Motor neuron (in vitro differentiated cells): Measurements from ENCODE around the gene RANBP1. TPM values are rescaled to one million over a fixed set of nuclear protein-coding genes. Genes with fewer than 3 reads are reported as not detected.

Experiments used
- ATAC-seq, 8 experiments: fragments of 200-7000 bp; cut with Tn5 transposase; replicated peaks in 6 of 8; 2 replicates each; pipeline ENCODE4 v1.8.0; 2021; ENCODE audit warnings: mild to moderate bottlenecking in 8 of 8, moderate library complexity in 8 of 8
- H3K27ac ChIP-seq, 2 donors: fragments of 250-450 bp; sonication (Bioruptor Pico); 2 replicates each; pipeline ENCODE4 v1.9.0; 2021; ENCODE audit warnings: antibody characterized with exemption in 2 of 2, mild to moderate bottlenecking in 2 of 2, moderate library complexity in 1 of 2
- H3K4me1 ChIP-seq, 2 donors: fragments of 250-450 bp; sonication (Bioruptor Pico); replicated peaks in 1 of 2; 2 replicates each; pipeline ENCODE4 v1.6.1; 2021; ENCODE audit warnings: antibody characterized with exemption in 2 of 2, mild to moderate bottlenecking in 2 of 2, moderate library complexity in 1 of 2
- H3K4me3 ChIP-seq, 5 donors: fragments of 250-450 bp; sonication (Bioruptor Pico); 2 replicates each; pipeline ENCODE4 v1.9.0; 2021; ENCODE audit warnings: antibody characterized with exemption in 5 of 5, mild to moderate bottlenecking in 5 of 5, moderate library complexity in 4 of 5
- WGBS, 10 experiments: fragments of 450-650 bp; shearing (Covaris generic); methylation state at CpG; one replicate each; pipeline ENCODE4 v1.0.0; 2022; 5-methylcytosine and 5-hydroxymethylcytosine counted together
- in situ Hi-C, 9 experiments: fragments of 400-800 bp; cut with MboI; loops; one replicate each; pipeline ENCODE4 v1.15.0; 2021; ENCODE audit warnings: low sequenced_read_pairs in 9 of 9, low pct_unique_long_range_greater_than_20kb in 2 of 9; ENCODE audit not compliant: unreplicated experiment in 9 of 9
- total RNA-seq, 8 experiments: library from RNA; unstranded; fragments of 300-600 nt; gene quantifications; 2 replicates each; pipeline versions ENCODE4 v1.2.3 to v1.2.4, GENCODE V29; 2022

RANBP1 gene
- total RNA-seq, 8 experiments from 2014 or later: 105 to 282 (median 143) TPM

GRCh38 chr22:20126284-20127029, 10.6 kb downstream of the RANBP1 start:
- H3K4me3 ChIP-seq: no peak overlapping the region
- ATAC-seq: no peak
- in situ Hi-C loops: loop anchor here in 1 of 9 experiments (25.0 kb wide), 1 partner anchor 89 kb away; no protein-coding TSS in a partner anchor
- H3K27ac ChIP-seq: peak overlapping the region in 1 of 2 donors; percentile 23
- H3K4me1 ChIP-seq: peaks cover 6 to 8% of the 10 kb centered on the region in 2 donors
- WGBS, 10 experiments: 67 to 100% (median 92%) methylated on average over 1 to 12 of the region's 19 CpGs

- ATAC-seq: no peak
- Histone ChIP-seq H3K27ac (peak overlapping the region in 1 of 2 donors; percentile 35), H3K4me1 (peaks cover 7 to 9% of the 10 kb centered on the region in 2 donors), H3K4me3 (no peak overlapping the region)
- WGBS, 10 experiments: 40 to 100% (median 90%) methylated on average over 1 to 7 of the region's 15 CpGs; no CpG with 5 or more reads in 3 of the 10 experiments
- in situ Hi-C loops: loop anchor here in 1 of 9 experiments (25.0 kb wide), 1 partner anchor 90 kb away; no protein-coding TSS in a partner anchor
Observed at GRCh38 chr22:20127318-20127868, 11.5 kb downstream of the RANBP1 start.

GRCh38 chr22:20127869-20128618, 12.1 kb downstream of the RANBP1 start:
- no peak for ATAC-seq
- in situ Hi-C loops: loop anchor here in 1 of 9 experiments (25.0 kb wide), 1 partner anchor 91 kb away; no protein-coding TSS in a partner anchor
- Histone ChIP-seq H3K4me3 (no peak overlapping the region), H3K27ac (peak overlapping the region in 1 of 2 donors; percentile 42), H3K4me1 (peaks cover 13 to 16% of the 10 kb centered on the region in 2 donors)
- 70 to 100% (median 91%) methylated on average over 1 to 13 of the region's 17 CpGs; no CpG with 5 or more reads in 3 of the 10 experiments for WGBS, 10 experiments

GRCh38 chr22:20128619-20128901, 12.7 kb downstream of the RANBP1 start:
- Histone ChIP-seq H3K4me3 (no peak overlapping the region), H3K4me1 (peaks cover 17 to 19% of the 10 kb centered on the region in 2 donors), H3K27ac (peak overlapping the region in 1 of 2 donors; percentile 42)
- no peak for ATAC-seq
- in situ Hi-C loops: loop anchor here in 1 of 9 experiments (25.0 kb wide), 1 partner anchor 91 kb away; no protein-coding TSS in a partner anchor
- 29 to 67% (median 52%) methylated on average over 1 to 2 of the region's 2 CpGs; no CpG with 5 or more reads in 7 of the 10 experiments for WGBS, 10 experiments

- in situ Hi-C loops: loop anchor here in 1 of 9 experiments (25.0 kb wide), 1 partner anchor 92 kb away; no protein-coding TSS in a partner anchor
- 51 to 87% (median 55%) methylated on average over 3 to 10 of the region's 18 CpGs; no CpG with 5 or more reads in 5 of the 10 experiments for WGBS, 10 experiments
- Histone ChIP-seq H3K4me1 (peaks cover 17 to 19% of the 10 kb centered on the region in 2 donors), H3K27ac (peak overlapping the region in 1 of 2 donors; percentile 63), H3K4me3 (no peak overlapping the region)
- ATAC-seq: no peak
Observed at GRCh38 chr22:20128902-20129746, 13.2 kb downstream of the RANBP1 start.

- Histone ChIP-seq H3K4me3 (no peak overlapping the region), H3K27ac (peak overlapping the region in 1 of 2 donors; percentile 63), H3K4me1 (peaks cover 17 to 19% of the 10 kb centered on the region in 2 donors)
- ATAC-seq: no peak
- in situ Hi-C loops: loop anchor here in 1 of 9 experiments (25.0 kb wide), 1 partner anchor 92 kb away; no protein-coding TSS in a partner anchor
- 60 to 100% (median 84%) methylated on average over 1 to 3 of the region's 3 CpGs; no CpG with 5 or more reads in 6 of the 10 experiments for WGBS, 10 experiments
Observed at GRCh38 chr22:20129747-20130014, 13.8 kb downstream of the RANBP1 start.

GRCh38 chr22:20130319-20130718, 14.4 kb downstream of the RANBP1 start:
- H3K27ac ChIP-seq: peak overlapping the region; percentile 89 to 94
- in situ Hi-C loops: loop anchor here in 1 of 9 experiments (25.0 kb wide), 1 partner anchor 93 kb away; no protein-coding TSS in a partner anchor
- ATAC-seq: no peak
- peak overlapping the region; percentile 90 to 100 (median 96) for H3K4me3 ChIP-seq
- H3K4me1 ChIP-seq: peaks cover 17 to 19% of the 10 kb centered on the region in 2 donors
- WGBS, 10 experiments: 83 to 100% (median 100%) methylated on average over 1 to 3 of the region's 3 CpGs; no CpG with 5 or more reads in 7 of the 10 experiments

- peak overlapping the region; percentile 90 to 100 (median 96) for H3K4me3 ChIP-seq
- 20 to 49% (median 40%) methylated on average over 1 to 4 of the region's 70 CpGs; no CpG with 5 or more reads in 7 of the 10 experiments for WGBS, 10 experiments
- peak; percentile 55 to 82 (median 74) for ATAC-seq
- peak overlapping the region; percentile 89 to 94 for H3K27ac ChIP-seq
- in situ Hi-C loops: loop anchor here in 1 of 9 experiments (25.0 kb wide), 1 partner anchor 94 kb away; no protein-coding TSS in a partner anchor
- H3K4me1 ChIP-seq: peaks cover 19% of the 10 kb centered on the region in 2 donors
Observed at GRCh38 chr22:20130731-20131596, 15.1 kb downstream of the RANBP1 start.

- Histone ChIP-seq H3K27ac (peak within 1 kb of the TSS; percentile 89 to 94), H3K4me1 (peaks cover 20 to 24% of the 10 kb centered on the region in 2 donors), H3K4me3 (peak within 1 kb of the TSS; percentile 90 to 100 (median 96))
- no CpG with 5 or more reads among the region's 43 CpGs for WGBS, 10 experiments
- peak; percentile 31 to 64 (median 56) for ATAC-seq
- in situ Hi-C loops: loop anchor here in 1 of 9 experiments (25.0 kb wide), 1 partner anchor 94 kb away; no protein-coding TSS in a partner anchor
Observed at GRCh38 chr22:20131597-20131858, 15.6 kb downstream of the RANBP1 start, which contains the start of gene ZDHHC8. ZDHHC8 (plus strand) TSS chr22:20131804; CDS start chr22:20131948, 144 bp downstream.

- peak overlapping the region; percentile 90 to 100 (median 96) for H3K4me3 ChIP-seq
- in situ Hi-C loops: loop anchor here in 1 of 9 experiments (25.0 kb wide), 1 partner anchor 95 kb away; no protein-coding TSS in a partner anchor
- 0% methylated on average over 1 to 5 of the region's 72 CpGs; no CpG with 5 or more reads in 8 of the 10 experiments for WGBS, 10 experiments
- H3K4me1 ChIP-seq: peaks cover 22 to 30% of the 10 kb centered on the region in 2 donors
- peak; percentile 10 to 36 (median 23) for ATAC-seq
- peak overlapping the region; percentile 89 to 94 for H3K27ac ChIP-seq
Observed at GRCh38 chr22:20131859-20132685, 16.2 kb downstream of the RANBP1 start.
